Activated B cell treated with CpG ODN at 0.5 μM for 24 hours (primary cell): Measurements from ENCODE around the gene TK2. TPM values are rescaled to one million over a fixed set of nuclear protein-coding genes. Genes with fewer than 3 reads are reported as not detected.

Source experiments
- ATAC-seq: fragments of 200-7000 bp; cut with Tn5 transposase; one replicate; pipeline ENCODE4 v1.10.0; 2021; ENCODE audit warnings: low read depth, mild to moderate bottlenecking, moderate library complexity
- CTCF ChIA-PET: fragments of 350-600 bp; sonication (Branson Sonifier 250); formaldehyde crosslinking; loops from one replicate; lab custom pipeline; 2021; ENCODE audit warnings: antibody characterized with exemption; lab: Charles Lee
- POLR2A ChIA-PET: fragments of 350-600 bp; sonication (Branson Sonifier 250); formaldehyde crosslinking; loops from one replicate; lab custom pipeline; 2021; ENCODE audit warnings: antibody characterized with exemption; lab: Charles Lee
- DNase-seq: peaks from one replicate; pipeline ENCODE4 v3.0.0; 2022
- H3K27ac Mint-ChIP-seq: one replicate; pipeline ENCODE4 v1.8.0; 2020; ENCODE audit warnings: mixed read lengths
- H3K27me3 Mint-ChIP-seq: one replicate; pipeline ENCODE4 v1.8.0; 2021; ENCODE audit warnings: mixed read lengths
- H3K36me3 Mint-ChIP-seq: one replicate; pipeline ENCODE4 v1.8.0; 2021; ENCODE audit warnings: low read depth, mixed read lengths
- H3K4me1 Mint-ChIP-seq: one replicate; pipeline ENCODE4 v1.8.0; 2021; ENCODE audit warnings: mixed read lengths
- H3K4me3 Mint-ChIP-seq: one replicate; pipeline ENCODE4 v1.8.0; 2020; ENCODE audit warnings: mild to moderate bottlenecking, mixed read lengths
- H3K9me3 Mint-ChIP-seq: one replicate; pipeline ENCODE4 v1.8.0; 2020; ENCODE audit warnings: mixed read lengths
- intact Hi-C: fragments of 100-400 bp; cut with micrococcal nuclease; formaldehyde crosslinking; loops from one replicate; pipeline ENCODE4 v1.15.1; 2024
- total RNA-seq: library from RNA; stranded (reverse); gene quantifications from 2 replicates; pipeline ENCODE4 v1.2.3, GENCODE V29; 2022
- TF ChIP-seq, protein P1 (sequence below): fragments of 200-600 bp; IDR thresholded peaks from one replicate; pipeline ENCODE4 v1.8.0; 2022; ENCODE audit warnings: antibody characterized with exemption, mild to moderate bottlenecking

TK2 gene
- total RNA-seq, 1 donor from 2014 or later = 4.8 TPM

DNA sequence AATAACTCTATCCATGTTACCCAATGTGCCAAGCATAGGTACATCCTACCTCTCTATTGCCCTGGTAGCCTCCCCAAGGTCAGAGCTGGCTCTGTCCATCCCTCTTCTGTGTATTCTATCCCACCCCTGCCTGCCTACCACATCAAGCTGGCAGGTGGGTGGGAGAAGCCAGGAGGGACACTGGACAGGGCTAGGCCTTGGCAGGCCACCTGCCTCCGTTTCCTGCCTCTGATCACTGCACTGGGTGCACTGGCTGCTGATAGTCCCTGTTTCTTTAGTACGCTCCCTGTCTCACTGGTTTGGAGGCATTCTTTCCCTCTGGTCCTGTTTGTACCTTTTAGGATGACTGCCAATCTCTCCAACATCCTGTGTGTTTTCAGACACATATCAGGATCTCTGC, 12.7 kb downstream of the TK2 start:
- ChIA-PET POLR2A (no interaction called here), CTCF (no interaction called here)
- Mint-ChIP-seq H3K4me3 (no peak overlapping the region), H3K4me1 (peaks cover 43% of the 10 kb centered on the region), H3K36me3 (no peaks in the 10 kb centered on the region), H3K27me3 (no peaks in the 10 kb centered on the region), H3K9me3 (no peaks in the 10 kb centered on the region), H3K27ac (peak overlapping the region; percentile 27)
- TF ChIP-seq, protein P1, sequence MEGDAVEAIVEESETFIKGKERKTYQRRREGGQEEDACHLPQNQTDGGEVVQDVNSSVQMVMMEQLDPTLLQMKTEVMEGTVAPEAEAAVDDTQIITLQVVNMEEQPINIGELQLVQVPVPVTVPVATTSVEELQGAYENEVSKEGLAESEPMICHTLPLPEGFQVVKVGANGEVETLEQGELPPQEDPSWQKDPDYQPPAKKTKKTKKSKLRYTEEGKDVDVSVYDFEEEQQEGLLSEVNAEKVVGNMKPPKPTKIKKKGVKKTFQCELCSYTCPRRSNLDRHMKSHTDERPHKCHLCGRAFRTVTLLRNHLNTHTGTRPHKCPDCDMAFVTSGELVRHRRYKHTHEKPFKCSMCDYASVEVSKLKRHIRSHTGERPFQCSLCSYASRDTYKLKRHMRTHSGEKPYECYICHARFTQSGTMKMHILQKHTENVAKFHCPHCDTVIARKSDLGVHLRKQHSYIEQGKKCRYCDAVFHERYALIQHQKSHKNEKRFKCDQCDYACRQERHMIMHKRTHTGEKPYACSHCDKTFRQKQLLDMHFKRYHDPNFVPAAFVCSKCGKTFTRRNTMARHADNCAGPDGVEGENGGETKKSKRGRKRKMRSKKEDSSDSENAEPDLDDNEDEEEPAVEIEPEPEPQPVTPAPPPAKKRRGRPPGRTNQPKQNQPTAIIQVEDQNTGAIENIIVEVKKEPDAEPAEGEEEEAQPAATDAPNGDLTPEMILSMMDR = no peak
- ATAC-seq (no peak), DNase-seq (no peak)
- intact Hi-C loops = no loop called here

- no peaks in the 10 kb centered on the region for H3K36me3 Mint-ChIP-seq
- CTCF ChIA-PET = no interaction called here
- peaks cover 40% of the 10 kb centered on the region for H3K4me1 Mint-ChIP-seq
- no peak overlapping the region for H3K27ac Mint-ChIP-seq
- H3K4me3 Mint-ChIP-seq = no peak overlapping the region
- no peaks in the 10 kb centered on the region for H3K9me3 Mint-ChIP-seq
- TF ChIP-seq, protein P1 = no peak
- DNase-seq = no peak
- no peaks in the 10 kb centered on the region for H3K27me3 Mint-ChIP-seq
- POLR2A ChIA-PET = no interaction called here
- intact Hi-C loops = no loop called here
- no peak for ATAC-seq
Observed at GRCh38 chr16:66536525-66536924, 13.4 kb downstream of the TK2 start.

DNA sequence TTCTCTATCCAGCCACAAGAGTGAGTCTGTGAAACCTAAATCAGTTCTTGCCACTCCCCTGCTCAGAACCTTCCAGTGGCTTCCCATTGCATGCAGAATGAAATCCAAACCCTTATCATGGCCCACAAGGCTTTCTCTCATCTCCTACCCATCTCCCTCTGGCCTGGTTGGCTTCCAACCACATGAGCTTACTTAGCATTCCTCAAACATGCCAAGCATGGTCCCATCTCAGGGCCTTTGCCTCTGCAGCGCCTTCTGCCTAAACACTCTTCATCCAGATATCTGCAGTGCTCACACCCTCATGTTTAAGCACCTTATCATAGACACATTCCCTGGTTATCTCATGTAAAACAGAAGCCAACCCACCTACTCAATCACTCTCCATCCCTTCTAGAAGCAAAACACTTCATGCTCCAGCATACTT, 15.5 kb downstream of the TK2 start:
- H3K27me3 Mint-ChIP-seq = no peaks in the 10 kb centered on the region
- H3K27ac Mint-ChIP-seq = no peak overlapping the region
- ChIA-PET CTCF (no interaction called here), POLR2A (no interaction called here)
- H3K9me3 Mint-ChIP-seq = no peaks in the 10 kb centered on the region
- DNase-seq (no peak), ATAC-seq (no peak)
- intact Hi-C loops = loop anchor here (2.0 kb wide), 1 partner anchor 16 kb away; the partner anchor contains the start of gene TK2
- peaks cover 27% of the 10 kb centered on the region for H3K4me1 Mint-ChIP-seq
- TF ChIP-seq, protein P1 = no peak
- peaks cover 2% of the 10 kb centered on the region for H3K36me3 Mint-ChIP-seq
- no peak overlapping the region for H3K4me3 Mint-ChIP-seq

DNA sequence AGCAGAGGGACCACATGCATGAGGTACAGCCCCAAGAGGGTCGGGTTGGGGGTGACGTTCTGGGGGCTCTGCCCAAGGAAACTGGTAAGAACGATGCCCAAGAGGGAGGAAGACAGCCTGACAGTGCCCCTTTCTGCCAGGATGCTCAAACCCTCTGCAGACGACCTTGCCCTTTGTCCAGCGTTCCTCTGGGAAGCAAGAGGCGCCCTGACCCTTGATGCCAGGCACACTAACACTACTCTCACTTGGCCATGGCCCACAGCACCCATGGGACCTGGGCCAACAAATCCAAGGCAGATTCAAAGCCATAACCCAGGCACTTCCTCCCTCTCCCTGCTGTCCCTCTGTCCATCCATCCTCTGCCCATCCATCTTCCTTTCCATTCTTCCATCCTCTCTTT, 20.4 kb downstream of the TK2 start:
- CTCF ChIA-PET = no interaction called here

GRCh38 chr16:66528294-66528693, 21.6 kb downstream of the TK2 start:
- Mint-ChIP-seq H3K27me3 (no peaks in the 10 kb centered on the region), H3K27ac (no peak overlapping the region), H3K4me1 (peaks cover 42% of the 10 kb centered on the region), H3K36me3 (peaks cover 3% of the 10 kb centered on the region), H3K4me3 (no peak overlapping the region), H3K9me3 (no peaks in the 10 kb centered on the region)
- TF ChIP-seq, protein P1 = no peak
- ChIA-PET CTCF (no interaction called here), POLR2A (interaction anchor here (1.3 to 2.1 kb wide), 3 partner anchors 11 to 24 kb away, joined by 4 to 5 read pairs (median 5); partner anchors contain the start of gene CKLF)
- intact Hi-C loops = no loop called here
- DNase-seq (no peak), ATAC-seq (no peak)

More for the DNA sequence above, 20.4 kb downstream of the TK2 start:
- ATAC-seq = no peak
- peaks cover 3% of the 10 kb centered on the region for H3K36me3 Mint-ChIP-seq
- H3K4me3 Mint-ChIP-seq = no peak overlapping the region
- intact Hi-C loops = no loop called here
- no peak for DNase-seq
- peaks cover 33% of the 10 kb centered on the region for H3K4me1 Mint-ChIP-seq
- H3K9me3 Mint-ChIP-seq = no peaks in the 10 kb centered on the region
- H3K27me3 Mint-ChIP-seq = no peaks in the 10 kb centered on the region
- no peak overlapping the region for H3K27ac Mint-ChIP-seq
- POLR2A ChIA-PET = interaction anchor here (0.6 to 2.2 kb wide), 3 partner anchors 10 to 18 kb away, joined by 4 to 5 read pairs (median 4); no protein-coding TSS in a partner anchor
- TF ChIP-seq, protein P1 = no peak
